ENCODE measurements around the gene PPM1L.

GRCh38 chr3:160860346-160860745 is 104.3 kb downstream of the PPM1L start:
- no peak for TF ChIP-seq CTCF (IDR thresholded peaks at IDR 0.05; ENCODE audit: low read depth, low read length, poor library complexity, severe bottlenecking)
- TF ChIP-seq EZH2phosphoT487 (IDR thresholded peaks at IDR 0.05; ENCODE audit: borderline replicate concordance, low read length) = no peak
